Transverse colon (tissue), 4 donors: ENCODE data around the gene HDAC9. TPM values are rescaled to one million over a fixed set of nuclear protein-coding genes. Genes with fewer than 3 reads are reported as not detected.

ENCODE experiments used
- DNase-seq: peaks from one replicate; pipeline ENCODE4 v3.0.0-alpha.2; 2019
- H3K27ac ChIP-seq, 4 donors: fragments of 200-600 bp; sonication (generic); 2 replicates each; pipeline ENCODE4 v1.5.1; 2016 to 2018; ENCODE audit warnings: inconsistent platforms in 4 of 4
- H3K27me3 ChIP-seq: fragments of 200-600 bp; sonication (generic); 2 replicates; pipeline ENCODE4 v1.5.1; 2017; ENCODE audit warnings: inconsistent platforms
- H3K36me3 ChIP-seq, 4 donors: fragments of 200-600 bp; sonication (generic); 2 replicates each; pipeline ENCODE4 v1.5.1; 2017 to 2019; ENCODE audit warnings: inconsistent platforms in 4 of 4
- H3K4me1 ChIP-seq, 4 donors: fragments of 200-600 bp; sonication (generic); 2 replicates each; pipeline ENCODE4 v1.5.1; 2017 to 2020; ENCODE audit warnings: inconsistent platforms in 4 of 4
- H3K4me3 ChIP-seq, 4 donors: fragments of 200-600 bp; sonication (generic); 1 replicate in 1 of 4; 2 replicates in 3 of 4; pipeline versions ENCODE4 v1.5.1 to v1.6.1; 2017 to 2019; ENCODE audit warnings: inconsistent platforms in 4 of 4
- H3K9me3 ChIP-seq, 2 donors: fragments of 200-600 bp; sonication (generic); 2 replicates each; pipeline ENCODE4 v1.5.1; 2017 to 2019; ENCODE audit warnings: inconsistent platforms in 2 of 2
- CTCF ChIP-seq, 5 experiments: fragments of 200-600 bp in 3 of 5; fragments of 450-650 bp in 2 of 5; sonication (generic) in 3 of 5; IDR thresholded peaks; 1 replicate in 2 of 5; 2 replicates in 3 of 5; pipeline ENCODE4 v1.5.1; 2016 to 2017; ENCODE audit warnings: antibody characterized with exemption in 5 of 5, inconsistent platforms in 3 of 5, mild to moderate bottlenecking in 2 of 5, moderate library complexity in 1 of 5
- EP300 ChIP-seq: sonication (generic); formaldehyde crosslinking; IDR thresholded peaks from one replicate; pipeline ENCODE4 v1.6.1; 2017; ENCODE audit warnings: antibody characterized with exemption, low read depth
- POLR2A ChIP-seq: fragments of 450-650 bp; IDR thresholded peaks from one replicate; pipeline ENCODE4 v1.6.1; 2016; ENCODE audit warnings: antibody characterized with exemption, mild to moderate bottlenecking, moderate library complexity
- POLR2AphosphoS5 ChIP-seq, 3 donors: sonication (generic); formaldehyde crosslinking; IDR thresholded peaks; one replicate each; pipeline ENCODE4 v1.6.1; 2016; ENCODE audit warnings: antibody characterized with exemption in 3 of 3
- WGBS, 2 donors: methylation state at CpG; one replicate each; pipeline ENCODE4 v1.1.5; 2018; ENCODE audit warnings: low coverage in 1 of 2; 5-methylcytosine and 5-hydroxymethylcytosine counted together
- in situ Hi-C, 4 donors: fragments of 200-750 bp; cut with MboI; loops; one replicate each; pipeline versions ENCODE4 v1.15.0 to v1.15.1; 2017; ENCODE audit warnings: low sequenced_read_pairs in 3 of 4, low pct_ligation_motif_present in 1 of 4, low pct_unique_long_range_greater_than_20kb in 1 of 4
- intact Hi-C: fragments of 100-400 bp; cut with DNase I; formaldehyde crosslinking; loops from one replicate; pipeline ENCODE4 v1.15.1; 2023; ENCODE audit warnings: low total_unique reads
- total RNA-seq, 4 donors: library from RNA; depleted of rRNA; stranded (reverse); fragments of >200 nt; gene quantifications; one replicate each; pipeline ENCODE4 v1.1.0, GENCODE V29; 2016

Gene HDAC9
- total RNA-seq, 4 donors from 2014 or later: 6.0 to 47.5 (median 33.7) TPM

- no peak for DNase-seq
- intact Hi-C loops: no loop called here
Measured at GRCh38 chr7:18471476-18472160, 23.9 kb upstream of the HDAC9 start.

GRCh38 chr7:18472161-18472483 lies 23.4 kb upstream of the HDAC9 start:
- Histone ChIP-seq H3K4me1 (no peaks in the 10 kb centered on the region), H3K27ac (no peak overlapping the region), H3K36me3 (no peaks in the 10 kb centered on the region), H3K9me3 (no peaks in the 10 kb centered on the region), H3K27me3 (no peaks in the 10 kb centered on the region), H3K4me3 (no peak overlapping the region)
- WGBS, 2 donors: 98% methylated on average over 2 of the region's 2 CpGs; no CpG with 5 or more reads in 1 of the 2 donors
- TF ChIP-seq POLR2A (no peak), CTCF (IDR thresholded peaks at IDR 0.05) (no peak), POLR2AphosphoS5 (IDR thresholded peaks at IDR 0.05) (no peak), EP300 (no peak)
- intact Hi-C loops (no loop called here), in situ Hi-C loops (no loop called here)
- DNase-seq: no peak

More at GRCh38 chr7:18471476-18472160, 23.9 kb upstream of the HDAC9 start:
- H3K9me3 ChIP-seq: no peaks in the 10 kb centered on the region
- H3K4me1 ChIP-seq: no peaks in the 10 kb centered on the region
- H3K36me3 ChIP-seq: no peaks in the 10 kb centered on the region
- H3K4me3 ChIP-seq: no peak overlapping the region
- no peak overlapping the region for H3K27ac ChIP-seq
- in situ Hi-C loops: no loop called here
- no peak for TF ChIP-seq POLR2A
- no peak for TF ChIP-seq POLR2AphosphoS5 (IDR thresholded peaks at IDR 0.05)
- TF ChIP-seq EP300: no peak
- no peak for TF ChIP-seq CTCF (IDR thresholded peaks at IDR 0.05)
- no peaks in the 10 kb centered on the region for H3K27me3 ChIP-seq

GRCh38 chr7:18473119-18473518 lies 22.4 kb upstream of the HDAC9 start:
- no peaks in the 10 kb centered on the region for H3K36me3 ChIP-seq
- in situ Hi-C loops: no loop called here
- H3K27me3 ChIP-seq: no peaks in the 10 kb centered on the region
- no peaks in the 10 kb centered on the region for H3K9me3 ChIP-seq
- no peaks in the 10 kb centered on the region for H3K4me1 ChIP-seq
- WGBS, 2 donors: 86 to 96% methylated on average over 1 to 2 of the region's 2 CpGs
- H3K4me3 ChIP-seq: no peak overlapping the region
- intact Hi-C loops: no loop called here
- TF ChIP-seq EP300: no peak
- no peak for TF ChIP-seq POLR2AphosphoS5 (IDR thresholded peaks at IDR 0.05)
- TF ChIP-seq POLR2A: no peak
- TF ChIP-seq CTCF (IDR thresholded peaks at IDR 0.05): no peak
- no peak overlapping the region for H3K27ac ChIP-seq
- no peak for DNase-seq

- intact Hi-C loops: no loop called here
- no peak for DNase-seq
- H3K36me3 ChIP-seq: no peaks in the 10 kb centered on the region
- no peaks in the 10 kb centered on the region for H3K27me3 ChIP-seq
- H3K9me3 ChIP-seq: no peaks in the 10 kb centered on the region
- in situ Hi-C loops: no loop called here
- no peak overlapping the region for H3K4me3 ChIP-seq
- TF ChIP-seq EP300 (no peak), POLR2A (no peak), CTCF (IDR thresholded peaks at IDR 0.05) (no peak), POLR2AphosphoS5 (IDR thresholded peaks at IDR 0.05) (no peak)
- no peaks in the 10 kb centered on the region for H3K4me1 ChIP-seq
- H3K27ac ChIP-seq: no peak overlapping the region
- WGBS, 2 donors: 95% methylated on average over 1 of the region's 1 CpG; no CpG with 5 or more reads in 1 of the 2 donors
Measured at GRCh38 chr7:18474944-18475343, 20.6 kb upstream of the HDAC9 start.
